H9 (cell line): ENCODE results near the gene FBLN2. TPM values are rescaled to one million over a fixed set of nuclear protein-coding genes. Genes with fewer than 3 reads are reported as not detected.

Experiments used
- DNase-seq: peaks from one replicate; pipeline ENCODE4 v3.0.0-alpha.2; 2017
- H2AFZ ChIP-seq: one replicate; pipeline ENCODE4 v1.6.1; 2013; ENCODE audit warnings: mild to moderate bottlenecking, low read length, control low read depth, moderate library complexity
- H2AK5ac ChIP-seq: 2 replicates; pipeline ENCODE4 v1.6.1; 2013; ENCODE audit warnings: low read length, control low read depth, mixed read lengths; ENCODE audit not compliant: insufficient read length
- H2BK120ac ChIP-seq: one replicate; pipeline ENCODE4 v1.6.1; 2013; ENCODE audit warnings: low read depth, mild to moderate bottlenecking, low read length, control low read depth, inconsistent platforms; ENCODE audit not compliant: poor library complexity, severe bottlenecking
- H2BK12ac ChIP-seq: 2 replicates; pipeline ENCODE4 v1.6.1; 2013; ENCODE audit warnings: low read length, control low read depth, mixed read lengths, low read depth; ENCODE audit not compliant: insufficient read length
- H2BK15ac ChIP-seq: 2 replicates; pipeline ENCODE4 v1.6.1; 2013; ENCODE audit warnings: low read depth, low read length, control low read depth
- H2BK20ac ChIP-seq: one replicate; pipeline ENCODE4 v1.6.1; 2013; ENCODE audit warnings: low read depth, mild to moderate bottlenecking, low read length, control low read depth, inconsistent platforms; ENCODE audit not compliant: poor library complexity, severe bottlenecking
- H2BK5ac ChIP-seq: 2 replicates; pipeline ENCODE4 v1.6.1; 2013; ENCODE audit warnings: low read length, control low read depth, mixed read lengths; ENCODE audit not compliant: insufficient read length
- H3K14ac ChIP-seq: 2 replicates; pipeline ENCODE4 v1.6.1; 2013; ENCODE audit warnings: low read length, control low read depth; ENCODE audit not compliant: insufficient read depth
- H3K18ac ChIP-seq: 2 replicates; pipeline ENCODE4 v1.6.1; 2013; ENCODE audit warnings: low read depth, mild to moderate bottlenecking, mixed read lengths, low read length, control low read depth; ENCODE audit not compliant: insufficient read length
- H3K23ac ChIP-seq: 2 replicates; pipeline ENCODE4 v1.6.1; 2013; ENCODE audit warnings: low read length, control low read depth, mixed read lengths, low read depth; ENCODE audit not compliant: insufficient read length
- H3K23me2 ChIP-seq: 2 replicates; pipeline ENCODE4 v1.6.1; 2013; ENCODE audit warnings: low read depth, mild to moderate bottlenecking, mixed read lengths, low read length, control low read depth; ENCODE audit not compliant: insufficient read length, poor library complexity, severe bottlenecking
- H3K27ac ChIP-seq: 2 replicates; pipeline ENCODE4 v1.5.1; 2013; ENCODE audit warnings: low read length, control low read depth, mixed read lengths, low read depth; ENCODE audit not compliant: insufficient read length
- H3K27me3 ChIP-seq: 2 replicates; pipeline ENCODE4 v1.6.1; 2013; ENCODE audit warnings: low read length, control low read depth, inconsistent platforms; ENCODE audit not compliant: insufficient read depth
- H3K4ac ChIP-seq: 2 replicates; pipeline ENCODE4 v1.6.1; 2013; ENCODE audit warnings: low read depth, mild to moderate bottlenecking, control low read depth, inconsistent platforms, low read length, moderate library complexity
- H3K4me1 ChIP-seq: 2 replicates; pipeline ENCODE4 v1.6.1; 2013; ENCODE audit warnings: low read length, control low read depth, inconsistent platforms; ENCODE audit not compliant: insufficient read depth
- H3K4me2 ChIP-seq: 2 replicates; pipeline ENCODE4 v1.6.1; 2013; ENCODE audit warnings: low read length, control low read depth, mixed read lengths; ENCODE audit not compliant: insufficient read length, insufficient read depth
- H3K56ac ChIP-seq: 2 replicates; pipeline ENCODE4 v1.6.1; 2013; ENCODE audit warnings: low read depth, mild to moderate bottlenecking, mixed read lengths, low read length, control low read depth; ENCODE audit not compliant: insufficient read length
- H3K79me1 ChIP-seq: 2 replicates; pipeline ENCODE4 v1.6.1; 2013; ENCODE audit warnings: low read depth, mild to moderate bottlenecking, moderate library complexity, low read length, control low read depth, inconsistent platforms; ENCODE audit not compliant: insufficient read depth, poor library complexity, severe bottlenecking
- H3K79me2 ChIP-seq: 2 replicates; pipeline ENCODE4 v1.6.1; 2013; ENCODE audit warnings: low read length, control low read depth, inconsistent platforms; ENCODE audit not compliant: insufficient read depth
- H3K9ac ChIP-seq: 2 replicates; pipeline ENCODE4 v1.6.1; 2013; ENCODE audit warnings: low read length, control low read depth, mixed read lengths; ENCODE audit not compliant: insufficient read length; ENCODE audit errors: extremely low read depth
- H3K9me3 ChIP-seq: one replicate; pipeline ENCODE4 v1.6.1; 2013; ENCODE audit warnings: low read depth, low read length, inconsistent platforms; ENCODE audit not compliant: control insufficient read depth
- H3T11ph ChIP-seq: one replicate; pipeline ENCODE4 v1.6.1; 2013; ENCODE audit warnings: mild to moderate bottlenecking, low read length, control low read depth, inconsistent platforms
- H4K20me1 ChIP-seq: one replicate; pipeline ENCODE4 v1.6.1; 2013; ENCODE audit not compliant: control insufficient read depth, insufficient read length, insufficient read depth
- H4K5ac ChIP-seq: 2 replicates; pipeline ENCODE4 v1.6.1; 2013; ENCODE audit warnings: low read depth, mild to moderate bottlenecking, mixed read lengths, low read length, control low read depth; ENCODE audit not compliant: insufficient read length
- H4K8ac ChIP-seq: replicated peaks from 2 replicates; pipeline ENCODE4 v1.6.1; 2013; ENCODE audit warnings: low read length, control low read depth, mixed read lengths, low read depth; ENCODE audit not compliant: insufficient read length
- H4K91ac ChIP-seq: 2 replicates; pipeline ENCODE4 v1.6.1; 2013; ENCODE audit warnings: low read depth, mild to moderate bottlenecking, moderate library complexity, mixed read lengths, low read length, control low read depth; ENCODE audit not compliant: insufficient read length
- H3K27ac Mint-ChIP-seq, 3 experiments: 2 replicates in 2 of 3; 3 replicates in 1 of 3; pipeline ENCODE4 v1.8.0; 2020 to 2021; ENCODE audit warnings: mixed read lengths in 3 of 3, mild to moderate bottlenecking in 1 of 3, moderate library complexity in 1 of 3
- H3K27me3 Mint-ChIP-seq: 2 replicates; pipeline ENCODE4 v1.8.0; 2021; ENCODE audit warnings: low read depth, mild to moderate bottlenecking, moderate library complexity, mixed read lengths
- H3K36me3 Mint-ChIP-seq, 3 experiments: 2 replicates in 2 of 3; 3 replicates in 1 of 3; pipeline ENCODE4 v1.8.0; 2020 to 2021; ENCODE audit warnings: low read depth in 3 of 3, mixed read lengths in 3 of 3; ENCODE audit not compliant: insufficient read depth in 1 of 3
- H3K4me1 Mint-ChIP-seq, 2 experiments: 2 replicates each; pipeline ENCODE4 v1.8.0; 2020; ENCODE audit warnings: mixed read lengths in 2 of 2
- H3K4me3 Mint-ChIP-seq, 2 experiments: 2 replicates in 1 of 2; 3 replicates in 1 of 2; pipeline ENCODE4 v1.8.0; 2020 to 2021; ENCODE audit warnings: mild to moderate bottlenecking in 2 of 2, mixed read lengths in 2 of 2, moderate library complexity in 1 of 2
- H3K9me3 Mint-ChIP-seq, 2 experiments: 2 replicates in 1 of 2; 3 replicates in 1 of 2; pipeline ENCODE4 v1.8.0; 2020; ENCODE audit warnings: mild to moderate bottlenecking in 2 of 2, mixed read lengths in 2 of 2, moderate library complexity in 1 of 2
- CTCF ChIP-seq: fragments of 200-600 bp; sonication (generic); conservative IDR thresholded peaks from 3 replicates; pipeline ENCODE4 v1.8.0; 2021; ENCODE audit warnings: antibody characterized with exemption, mild to moderate bottlenecking
- WGBS: extraction: QIAGEN DNeasy Blood & Tissue Kit; methylation state at CpG from one replicate; pipeline ENCODE4 v1.1.7; 2013; ENCODE audit warnings: missing lambda C conversion rate, low lambda C conversion rate, mixed read lengths; ENCODE audit not compliant: insufficient read length; ENCODE audit errors: extremely low coverage; 5-methylcytosine and 5-hydroxymethylcytosine counted together
- total RNA-seq: library from RNA; stranded (reverse); gene quantifications from 2 replicates; pipeline ENCODE4 v1.2.1, GENCODE V29; 2021

FBLN2 gene
- total RNA-seq, 1 experiment from 2014 or later = 11.8 TPM

GRCh38 chr3:13513051-13513912 is 35.6 kb upstream of the FBLN2 start:
- Histone ChIP-seq H2BK15ac (no peak overlapping the region), H2AFZ (no peak overlapping the region), H3K18ac (no peak overlapping the region), H2BK120ac (no peak overlapping the region), H3K9ac (no peak overlapping the region), H2BK5ac (no peak overlapping the region), H4K91ac (no peak overlapping the region), H2AK5ac (no peak overlapping the region), H3K27me3 (no peaks in the 10 kb centered on the region), H2BK12ac (no peak overlapping the region), H3K4ac (no peak overlapping the region), H3K56ac (no peak overlapping the region), H4K8ac (no peak overlapping the region), H3K4me1 (no peaks in the 10 kb centered on the region), H3K23ac (no peak overlapping the region), H4K5ac (no peak overlapping the region), H3K79me1 (no peaks in the 10 kb centered on the region), H3K14ac (no peak overlapping the region), H3K27ac (no peak overlapping the region), H3K79me2 (no peaks in the 10 kb centered on the region), H2BK20ac (no peak overlapping the region), H4K20me1 (no peaks in the 10 kb centered on the region), H3K23me2 (no peaks in the 10 kb centered on the region), H3K4me2 (no peak overlapping the region), H3T11ph (no peak overlapping the region), H3K9me3 (no peaks in the 10 kb centered on the region)
- H3K4me3 Mint-ChIP-seq = no peak overlapping the region
- peaks cover under 1% of the 10 kb centered on the region for H3K27me3 Mint-ChIP-seq
- H3K9me3 Mint-ChIP-seq = no peaks in the 10 kb centered on the region; a peak in 1 of 5 replicates
- WGBS = no CpG with 5 or more reads among the region's 20 CpGs
- peaks cover 0 to 1% (median 0%) of the 10 kb centered on the region in 3 experiments; a peak in 1 of 7 replicates for H3K36me3 Mint-ChIP-seq
- no peak for DNase-seq
- no peaks in the 10 kb centered on the region; a peak in 1 of 4 replicates for H3K4me1 Mint-ChIP-seq
- peak overlapping the region in 1 of 3 experiments; percentile 65; a peak in 1 of 7 replicates for H3K27ac Mint-ChIP-seq
- TF ChIP-seq CTCF = no peak
